Mesendoderm (in vitro differentiated cells): ENCODE data around the gene UIMC1.

ENCODE experiments used
- DNase-seq: peaks from one replicate; pipeline ENCODE4 v3.0.0; 2013
- H2AK5ac ChIP-seq: 2 replicates; pipeline ENCODE4 v1.6.1; 2013; ENCODE audit warnings: low read length, inconsistent platforms
- H2BK120ac ChIP-seq: 2 replicates; pipeline ENCODE4 v1.6.1; 2013; ENCODE audit warnings: low read depth, mild to moderate bottlenecking, low read length, moderate library complexity, mixed read lengths
- H2BK15ac ChIP-seq: replicated peaks from 2 replicates; pipeline ENCODE4 v1.6.1; 2013; ENCODE audit warnings: low read depth, mild to moderate bottlenecking, moderate library complexity
- H2BK5ac ChIP-seq: 2 replicates; pipeline ENCODE4 v1.6.1; 2013; ENCODE audit warnings: low read length, inconsistent platforms
- H3K18ac ChIP-seq: 2 replicates; pipeline ENCODE4 v1.6.1; 2013; ENCODE audit warnings: mild to moderate bottlenecking, low read length, mixed read lengths
- H3K23ac ChIP-seq: one replicate; pipeline ENCODE4 v1.6.1; 2013; ENCODE audit warnings: low read length
- H3K27ac ChIP-seq: 2 replicates; pipeline ENCODE4 v1.5.1; 2013; ENCODE audit warnings: low read depth, mild to moderate bottlenecking, inconsistent platforms, low read length, moderate library complexity
- H3K27me3 ChIP-seq: 2 replicates; pipeline ENCODE4 v1.6.1; 2013; ENCODE audit warnings: low read length, control low read depth, mild to moderate bottlenecking, inconsistent platforms; ENCODE audit not compliant: insufficient read depth, poor library complexity
- H3K36me3 ChIP-seq: 2 replicates; pipeline ENCODE4 v1.6.1; 2013; ENCODE audit warnings: low read length, inconsistent platforms; ENCODE audit not compliant: control insufficient read depth, insufficient read depth
- H3K4ac ChIP-seq: one replicate; pipeline ENCODE4 v1.6.1; 2013; ENCODE audit warnings: low read depth, mild to moderate bottlenecking, low read length, moderate library complexity
- H3K4me1 ChIP-seq: 2 replicates; pipeline ENCODE4 v1.6.1; 2013; ENCODE audit warnings: low read depth, low read length, inconsistent platforms; ENCODE audit not compliant: control insufficient read depth
- H3K4me2 ChIP-seq: 2 replicates; pipeline ENCODE4 v1.6.1; 2013; ENCODE audit warnings: low read length
- H3K4me3 ChIP-seq: 2 replicates; pipeline ENCODE4 v1.5.1; 2013; ENCODE audit warnings: mild to moderate bottlenecking, low read length
- H3K56ac ChIP-seq: one replicate; pipeline ENCODE4 v1.6.1; 2013; ENCODE audit warnings: low read length
- H3K79me1 ChIP-seq: 2 replicates; pipeline ENCODE4 v1.6.1; 2013; ENCODE audit warnings: low read length, inconsistent platforms
- H3K79me2 ChIP-seq: 2 replicates; pipeline ENCODE4 v1.6.1; 2013; ENCODE audit warnings: mild to moderate bottlenecking, low read length; ENCODE audit not compliant: control insufficient read depth, insufficient read depth
- H3K9ac ChIP-seq: 2 replicates; pipeline ENCODE4 v1.6.1; 2013; ENCODE audit warnings: low read length, inconsistent platforms
- H4K5ac ChIP-seq: one replicate; pipeline ENCODE4 v1.6.1; 2013; ENCODE audit warnings: low read length
- H4K8ac ChIP-seq: one replicate; pipeline ENCODE4 v1.6.1; 2013; ENCODE audit warnings: low read depth, mild to moderate bottlenecking, control low read depth, low read length, moderate library complexity
- WGBS: extraction: QIAGEN DNeasy Blood & Tissue Kit; methylation state at CpG from one replicate; pipeline ENCODE4 v1.1.7; 2013; ENCODE audit warnings: low lambda C conversion rate, missing lambda C conversion rate; ENCODE audit not compliant: insufficient coverage; ENCODE audit errors: extremely low coverage; 5-methylcytosine and 5-hydroxymethylcytosine counted together

Gene UIMC1

DNA sequence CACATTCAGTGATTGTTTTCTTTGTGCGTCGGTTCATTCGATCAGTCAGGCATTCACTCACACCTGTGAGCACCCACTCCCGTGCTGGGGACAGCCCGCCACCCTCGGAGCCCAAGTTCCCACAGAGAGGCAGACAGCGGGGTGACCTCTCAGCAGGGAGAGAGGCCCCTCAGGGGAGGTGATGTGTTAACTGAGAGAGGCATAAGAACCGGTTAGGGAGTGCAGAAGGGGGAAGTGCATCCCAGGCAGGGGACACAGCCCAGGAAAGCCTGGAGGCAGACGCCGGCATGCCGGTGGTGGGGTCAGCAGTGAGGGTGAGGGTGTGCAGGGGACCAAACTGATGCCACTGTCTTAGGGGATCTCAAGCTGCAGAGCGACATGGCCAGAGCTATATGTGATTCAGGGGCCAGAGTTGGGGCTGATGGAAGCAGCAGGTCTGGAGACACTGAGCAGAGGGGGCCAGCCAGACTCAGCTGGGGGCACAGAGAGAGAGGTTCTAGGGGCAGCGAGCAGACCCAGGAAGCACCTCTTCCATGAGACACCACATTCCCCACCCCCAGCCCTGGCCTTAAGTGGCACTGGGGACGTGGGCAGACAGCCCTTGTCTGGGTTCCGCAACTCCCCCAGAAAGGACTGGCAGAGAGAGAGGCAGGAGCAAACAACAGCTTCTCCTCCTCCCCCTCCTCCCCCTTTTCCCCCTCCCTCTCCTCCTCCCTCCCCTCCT lies 143.4 kb downstream of the UIMC1 start:
- H3K56ac ChIP-seq, result peak overlapping the region; percentile 10
- H2BK15ac ChIP-seq, result no peak overlapping the region
- H4K5ac ChIP-seq, result no peak overlapping the region
- no peak overlapping the region for H3K4ac ChIP-seq
- H4K8ac ChIP-seq, result no peak overlapping the region
- H3K23ac ChIP-seq, result no peak overlapping the region
- no peak overlapping the region for H2BK120ac ChIP-seq
- no peaks in the 10 kb centered on the region for H3K79me2 ChIP-seq
- H2BK5ac ChIP-seq, result no peak overlapping the region
- peaks cover 7% of the 10 kb centered on the region for H3K4me1 ChIP-seq
- no peak overlapping the region for H3K9ac ChIP-seq
- no CpG with 5 or more reads among the region's 15 CpGs for WGBS
- H2AK5ac ChIP-seq, result no peak overlapping the region
- no peak overlapping the region for H3K4me2 ChIP-seq
- H3K27ac ChIP-seq, result no peak overlapping the region
- no peak overlapping the region for H3K4me3 ChIP-seq
- no peak overlapping the region for H3K18ac ChIP-seq
- no peaks in the 10 kb centered on the region for H3K27me3 ChIP-seq
- no peaks in the 10 kb centered on the region for H3K36me3 ChIP-seq
- DNase-seq, result no peak
- H3K79me1 ChIP-seq, result no peaks in the 10 kb centered on the region

DNA sequence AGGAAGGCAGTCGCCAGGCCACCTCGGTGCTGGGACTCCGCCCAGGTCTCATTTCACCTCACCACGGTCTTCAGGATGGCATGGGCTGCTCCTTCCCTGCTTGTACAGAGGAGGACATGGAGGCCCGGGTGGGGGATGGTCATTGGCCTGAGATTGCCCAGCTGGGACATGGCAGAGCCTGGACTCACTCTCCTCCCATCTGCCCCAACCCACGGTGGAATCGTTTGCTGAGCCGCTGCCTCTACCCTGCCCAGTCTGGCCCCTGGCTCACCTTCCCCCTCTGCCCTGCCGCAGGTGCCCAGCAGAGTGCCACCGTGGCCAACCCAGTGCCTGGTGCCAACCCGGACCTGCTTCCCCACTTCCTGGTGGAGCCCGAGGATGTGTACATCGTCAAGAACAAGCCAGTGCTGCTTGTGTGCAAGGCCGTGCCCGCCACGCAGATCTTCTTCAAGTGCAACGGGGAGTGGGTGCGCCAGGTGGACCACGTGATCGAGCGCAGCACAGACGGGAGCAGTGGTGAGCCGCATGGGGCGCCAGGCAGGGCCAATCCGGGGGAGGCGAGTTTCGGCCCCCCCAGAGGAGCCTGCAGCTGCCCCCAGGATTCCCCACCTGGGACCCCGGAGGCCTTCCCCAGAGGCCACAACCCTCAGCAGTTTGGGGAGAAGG lies 144.1 kb downstream of the UIMC1 start:
- Histone ChIP-seq H3K27me3 (no peaks in the 10 kb centered on the region), H4K5ac (no peak overlapping the region), H2BK5ac (no peak overlapping the region), H2BK120ac (no peak overlapping the region), H3K4ac (no peak overlapping the region), H3K4me1 (peaks cover 7% of the 10 kb centered on the region), H3K4me2 (no peak overlapping the region), H3K23ac (no peak overlapping the region), H3K27ac (no peak overlapping the region), H4K8ac (no peak overlapping the region), H3K18ac (no peak overlapping the region), H2BK15ac (no peak overlapping the region), H3K9ac (no peak overlapping the region), H3K4me3 (no peak overlapping the region), H3K79me1 (no peaks in the 10 kb centered on the region), H2AK5ac (no peak overlapping the region), H3K56ac (no peak overlapping the region), H3K36me3 (no peaks in the 10 kb centered on the region), H3K79me2 (no peaks in the 10 kb centered on the region)
- no peak for DNase-seq
- WGBS, result no CpG with 5 or more reads among the region's 28 CpGs

DNA sequence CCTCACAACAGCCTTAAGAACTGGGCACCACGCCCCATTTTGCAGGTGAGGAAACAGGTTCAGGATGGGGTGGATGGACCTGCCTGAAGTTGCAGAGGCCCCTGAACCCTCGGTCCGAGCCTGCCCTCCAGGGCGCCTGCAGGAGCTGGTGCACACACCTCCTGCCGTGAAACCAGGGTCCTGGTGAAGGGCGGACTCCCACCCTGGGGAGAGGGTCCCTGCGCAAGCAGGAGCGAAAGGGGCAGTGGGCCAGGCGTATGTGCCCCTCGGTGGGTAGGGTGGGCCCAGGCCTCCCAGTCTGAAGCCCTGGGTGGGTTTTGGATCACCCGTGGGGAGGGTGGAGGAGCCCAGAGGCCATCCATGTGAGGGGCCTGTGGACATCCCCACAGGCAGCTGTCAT lies 145.3 kb downstream of the UIMC1 start:
- no peak overlapping the region for H3K56ac ChIP-seq
- no peaks in the 10 kb centered on the region for H3K79me1 ChIP-seq
- no CpG with 5 or more reads among the region's 11 CpGs for WGBS
- no peak overlapping the region for H2AK5ac ChIP-seq
- no peak overlapping the region for H2BK15ac ChIP-seq
- H3K27ac ChIP-seq, result no peak overlapping the region
- H2BK5ac ChIP-seq, result no peak overlapping the region
- H3K23ac ChIP-seq, result no peak overlapping the region
- no peaks in the 10 kb centered on the region for H3K36me3 ChIP-seq
- DNase-seq, result no peak
- no peaks in the 10 kb centered on the region for H3K27me3 ChIP-seq
- H3K4me2 ChIP-seq, result no peak overlapping the region
- no peak overlapping the region for H3K4ac ChIP-seq
- peaks cover 5% of the 10 kb centered on the region for H3K4me1 ChIP-seq
- H3K18ac ChIP-seq, result no peak overlapping the region
- no peak overlapping the region for H3K4me3 ChIP-seq
- no peaks in the 10 kb centered on the region for H3K79me2 ChIP-seq
- H2BK120ac ChIP-seq, result no peak overlapping the region
- no peak overlapping the region for H4K8ac ChIP-seq
- no peak overlapping the region for H3K9ac ChIP-seq
- H4K5ac ChIP-seq, result no peak overlapping the region

DNA sequence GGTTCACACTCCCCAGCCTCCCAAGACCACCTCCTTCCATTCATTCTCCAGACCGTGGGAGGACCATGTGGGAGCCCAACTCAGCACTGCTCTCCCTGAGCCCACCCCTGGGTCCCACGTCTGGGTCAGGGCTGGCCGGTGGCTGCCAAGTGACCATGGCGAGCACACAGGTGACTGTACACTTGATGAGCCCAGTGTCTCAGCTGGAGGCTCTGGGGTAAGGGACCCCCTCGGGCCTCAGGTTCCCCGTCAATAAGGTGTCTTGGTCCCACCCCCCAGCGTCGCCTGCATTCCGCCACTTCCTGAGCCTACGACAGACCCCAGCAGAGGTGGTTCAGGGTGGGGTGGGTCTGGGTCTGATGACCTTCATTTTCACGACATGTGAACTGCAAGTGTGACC lies 146.2 kb downstream of the UIMC1 start:
- Histone ChIP-seq H3K4me3 (no peak overlapping the region), H3K27me3 (no peaks in the 10 kb centered on the region), H3K36me3 (no peaks in the 10 kb centered on the region), H3K79me1 (no peaks in the 10 kb centered on the region), H4K5ac (no peak overlapping the region), H2BK5ac (no peak overlapping the region), H3K4me1 (peaks cover 5% of the 10 kb centered on the region), H3K27ac (no peak overlapping the region), H3K18ac (no peak overlapping the region), H2AK5ac (no peak overlapping the region), H3K4me2 (no peak overlapping the region), H2BK15ac (no peak overlapping the region), H3K79me2 (no peaks in the 10 kb centered on the region), H3K56ac (no peak overlapping the region), H4K8ac (no peak overlapping the region), H2BK120ac (no peak overlapping the region), H3K23ac (no peak overlapping the region), H3K9ac (no peak overlapping the region), H3K4ac (no peak overlapping the region)
- no peak for DNase-seq
- no CpG with 5 or more reads among the region's 11 CpGs for WGBS

DNA sequence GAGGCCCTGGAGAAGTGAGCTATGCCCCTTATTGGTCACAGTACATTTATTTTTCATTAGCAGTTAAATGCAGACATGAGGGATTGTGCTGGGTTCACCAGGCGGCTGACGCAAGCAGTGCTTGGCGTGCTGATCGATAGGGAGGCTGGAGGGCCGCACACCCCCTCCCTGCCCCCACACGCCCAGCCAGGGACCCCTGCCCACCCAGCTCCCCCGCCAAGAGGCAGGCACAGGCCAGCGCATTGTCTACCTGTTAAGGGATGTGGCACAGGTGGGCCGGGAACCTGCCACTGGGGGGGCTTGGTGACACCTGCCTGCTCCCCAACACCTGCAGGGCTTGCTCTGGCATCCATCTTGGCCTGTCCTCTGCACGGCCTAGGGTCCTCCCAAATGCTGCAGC lies 146.7 kb downstream of the UIMC1 start:
- H3K36me3 ChIP-seq, result no peaks in the 10 kb centered on the region
- no peak overlapping the region for H3K4me2 ChIP-seq
- no peaks in the 10 kb centered on the region for H3K79me1 ChIP-seq
- no peak overlapping the region for H4K8ac ChIP-seq
- H3K56ac ChIP-seq, result no peak overlapping the region
- H3K79me2 ChIP-seq, result no peaks in the 10 kb centered on the region
- H3K23ac ChIP-seq, result no peak overlapping the region
- no peak overlapping the region for H3K18ac ChIP-seq
- no peaks in the 10 kb centered on the region for H3K27me3 ChIP-seq
- H2BK15ac ChIP-seq, result no peak overlapping the region
- H2AK5ac ChIP-seq, result no peak overlapping the region
- peaks cover 5% of the 10 kb centered on the region for H3K4me1 ChIP-seq
- H3K4ac ChIP-seq, result no peak overlapping the region
- no peak overlapping the region for H3K9ac ChIP-seq
- no peak overlapping the region for H3K4me3 ChIP-seq
- no peak for DNase-seq
- WGBS, result no CpG with 5 or more reads among the region's 10 CpGs
- H2BK120ac ChIP-seq, result no peak overlapping the region
- H3K27ac ChIP-seq, result no peak overlapping the region
- H4K5ac ChIP-seq, result no peak overlapping the region
- H2BK5ac ChIP-seq, result no peak overlapping the region
